HFFc6 (cell line): ENCODE data around the gene LFNG. TPM values are rescaled to one million over a fixed set of nuclear protein-coding genes. Genes with fewer than 3 reads are reported as not detected.
A peak's percentile ranks its signal among the peaks of the same experiment; 100 is the strongest.

Experiments
- DNase-seq: peaks from one replicate; pipeline ENCODE4 v3.0.0-alpha.2; 2018
- H3K27ac Mint-ChIP-seq: 2 replicates; pipeline ENCODE4 v1.8.0; 2020; ENCODE audit warnings: mild to moderate bottlenecking, mixed read lengths
- H3K27me3 Mint-ChIP-seq: 2 replicates; pipeline ENCODE4 v1.8.0; 2021; ENCODE audit warnings: mild to moderate bottlenecking, moderate library complexity, mixed read lengths; ENCODE audit not compliant: insufficient read depth
- H3K36me3 Mint-ChIP-seq: 2 replicates; pipeline ENCODE4 v1.8.0; 2021; ENCODE audit warnings: low read depth, mixed read lengths
- H3K4me1 Mint-ChIP-seq: 2 replicates; pipeline ENCODE4 v1.8.0; 2020; ENCODE audit warnings: low read depth, mixed read lengths
- H3K4me3 Mint-ChIP-seq: 2 replicates; pipeline ENCODE4 v1.8.0; 2020; ENCODE audit warnings: mild to moderate bottlenecking, moderate library complexity, mixed read lengths
- H3K9me3 Mint-ChIP-seq: 2 replicates; pipeline ENCODE4 v1.8.0; 2020; ENCODE audit warnings: mild to moderate bottlenecking, mixed read lengths
- total RNA-seq, 6 experiments: library from RNA; stranded (reverse); fragmentation: NEBNext Ultra II Directional; extraction: Animal tissue kit (Norgen Biotek cat#: 25700); gene quantifications; 2 replicates in 1 of 6; 3 replicates in 5 of 6; pipeline ENCODE4 v1.2.3, GENCODE V29; 2021
- TF ChIP-seq, protein P1 (sequence below): fragments of 200-600 bp; sonication (generic); IDR thresholded peaks from 2 replicates; pipeline ENCODE4 v1.5.0; 2021; ENCODE audit warnings: antibody characterized with exemption, mild to moderate bottlenecking

LFNG gene
- total RNA-seq, 6 experiments from 2014 or later, result 8.6 to 11.7 (median 9.6) TPM

DNA sequence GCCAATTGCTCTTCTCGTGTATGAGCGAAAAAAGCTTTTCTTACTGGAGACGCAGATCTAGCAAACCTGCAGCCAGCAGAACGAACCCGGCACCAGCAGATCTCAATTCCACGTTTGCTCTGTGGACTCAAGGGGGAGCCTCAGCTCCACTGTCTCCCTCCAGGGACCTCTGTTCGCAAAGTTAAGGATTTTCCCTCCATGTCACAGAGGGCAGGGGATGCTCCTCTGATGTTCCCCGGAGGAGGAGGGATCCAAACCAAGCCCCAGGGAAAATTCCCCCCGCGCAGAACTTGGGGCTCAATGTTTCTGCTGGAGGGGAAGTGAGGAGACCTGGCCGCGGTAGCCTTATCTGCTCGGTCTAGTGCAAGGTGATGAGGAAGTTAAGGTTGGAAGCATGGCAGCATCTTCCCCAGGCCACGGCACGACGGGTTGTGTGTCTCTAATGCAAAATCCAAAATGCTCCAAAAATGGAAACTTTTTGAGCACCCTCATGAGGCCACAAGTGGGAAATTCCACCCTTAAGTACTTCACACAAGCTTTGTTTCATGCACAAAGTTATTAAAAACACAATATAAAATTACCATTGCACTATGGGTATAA, 48.2 kb downstream of the LFNG start:
- H3K4me1 Mint-ChIP-seq, result peaks cover 28% of the 10 kb centered on the region
- no peak overlapping the region for H3K27ac Mint-ChIP-seq
- DNase-seq, result peak; percentile 43
- no peaks in the 10 kb centered on the region for H3K9me3 Mint-ChIP-seq
- H3K4me3 Mint-ChIP-seq, result no peak overlapping the region
- H3K36me3 Mint-ChIP-seq, result no peaks in the 10 kb centered on the region; the same call in 1 of the 2 replicates
- no peaks in the 10 kb centered on the region; the same call in 1 of the 2 replicates for H3K27me3 Mint-ChIP-seq
- TF ChIP-seq, protein P1, sequence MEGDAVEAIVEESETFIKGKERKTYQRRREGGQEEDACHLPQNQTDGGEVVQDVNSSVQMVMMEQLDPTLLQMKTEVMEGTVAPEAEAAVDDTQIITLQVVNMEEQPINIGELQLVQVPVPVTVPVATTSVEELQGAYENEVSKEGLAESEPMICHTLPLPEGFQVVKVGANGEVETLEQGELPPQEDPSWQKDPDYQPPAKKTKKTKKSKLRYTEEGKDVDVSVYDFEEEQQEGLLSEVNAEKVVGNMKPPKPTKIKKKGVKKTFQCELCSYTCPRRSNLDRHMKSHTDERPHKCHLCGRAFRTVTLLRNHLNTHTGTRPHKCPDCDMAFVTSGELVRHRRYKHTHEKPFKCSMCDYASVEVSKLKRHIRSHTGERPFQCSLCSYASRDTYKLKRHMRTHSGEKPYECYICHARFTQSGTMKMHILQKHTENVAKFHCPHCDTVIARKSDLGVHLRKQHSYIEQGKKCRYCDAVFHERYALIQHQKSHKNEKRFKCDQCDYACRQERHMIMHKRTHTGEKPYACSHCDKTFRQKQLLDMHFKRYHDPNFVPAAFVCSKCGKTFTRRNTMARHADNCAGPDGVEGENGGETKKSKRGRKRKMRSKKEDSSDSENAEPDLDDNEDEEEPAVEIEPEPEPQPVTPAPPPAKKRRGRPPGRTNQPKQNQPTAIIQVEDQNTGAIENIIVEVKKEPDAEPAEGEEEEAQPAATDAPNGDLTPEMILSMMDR, result peak; percentile 70

DNA sequence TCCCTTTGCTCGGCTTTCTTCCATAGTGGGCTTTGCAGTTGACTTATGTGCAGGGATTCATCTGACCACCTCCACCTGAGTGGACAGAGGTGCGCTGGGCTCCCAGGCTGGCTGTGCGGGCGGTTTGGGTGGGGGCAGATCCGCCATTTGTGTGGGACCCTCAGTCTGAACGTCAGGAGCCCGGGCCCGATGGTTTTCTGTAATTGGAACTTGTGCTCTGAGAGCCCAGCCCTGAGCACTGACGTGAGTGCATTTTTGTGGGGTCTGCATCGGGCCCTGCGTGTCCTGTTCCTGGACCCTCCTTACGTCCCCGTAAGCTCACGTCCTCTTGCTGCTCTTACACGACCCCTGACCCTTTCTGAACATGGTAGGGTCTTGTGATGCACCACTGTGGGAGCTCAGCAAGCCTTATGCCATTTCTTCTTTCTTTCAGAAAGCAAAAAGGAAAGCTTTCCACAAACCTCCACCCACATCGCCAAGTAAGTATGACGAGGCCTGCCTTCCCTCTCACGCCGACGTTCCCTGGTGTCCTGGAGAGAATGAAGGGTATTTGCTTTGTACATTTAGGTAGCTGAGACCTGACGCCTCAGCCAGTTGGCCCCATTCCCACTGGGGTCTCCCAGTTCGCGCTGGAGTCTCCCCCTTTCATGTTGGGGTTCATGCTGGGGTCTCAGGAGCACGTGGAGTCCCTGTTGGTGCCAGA, 49.1 kb downstream of the LFNG start:
- DNase-seq, result no peak
- Mint-ChIP-seq H3K4me1 (peaks cover 33% of the 10 kb centered on the region), H3K27me3 (no peaks in the 10 kb centered on the region; the same call in 1 of the 2 replicates), H3K4me3 (no peak overlapping the region), H3K36me3 (no peaks in the 10 kb centered on the region; the same call in 1 of the 2 replicates), H3K9me3 (no peaks in the 10 kb centered on the region), H3K27ac (no peak overlapping the region)
- TF ChIP-seq, protein P1, result no peak

DNA sequence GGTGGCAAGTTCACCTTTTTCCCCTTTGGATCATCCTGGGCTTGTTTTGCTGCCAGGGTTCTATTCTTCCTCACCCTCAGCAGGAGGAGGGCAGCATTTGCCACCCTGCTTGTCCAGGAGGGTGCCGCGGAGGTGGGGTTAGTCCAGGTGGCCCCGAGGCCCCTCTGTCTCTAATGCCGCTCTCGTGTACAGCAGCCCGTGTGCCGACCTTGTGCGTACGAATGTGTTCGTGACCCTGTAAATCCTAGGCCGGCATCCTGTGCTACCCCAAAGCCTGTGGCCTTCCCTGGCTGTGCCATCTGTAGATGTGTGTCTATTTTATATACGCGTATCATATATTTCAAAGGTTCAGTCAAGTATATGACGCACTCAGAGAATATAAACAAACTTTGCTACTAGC, 49.8 kb downstream of the LFNG start:
- H3K27ac Mint-ChIP-seq, result no peak overlapping the region
- peaks cover 33% of the 10 kb centered on the region for H3K4me1 Mint-ChIP-seq
- no peaks in the 10 kb centered on the region for H3K9me3 Mint-ChIP-seq
- H3K27me3 Mint-ChIP-seq, result no peaks in the 10 kb centered on the region; the same call in 1 of the 2 replicates
- H3K36me3 Mint-ChIP-seq, result peaks cover 5% of the 10 kb centered on the region; the same call in 1 of the 2 replicates
- DNase-seq, result no peak
- TF ChIP-seq, protein P1, result no peak
- H3K4me3 Mint-ChIP-seq, result no peak overlapping the region

DNA sequence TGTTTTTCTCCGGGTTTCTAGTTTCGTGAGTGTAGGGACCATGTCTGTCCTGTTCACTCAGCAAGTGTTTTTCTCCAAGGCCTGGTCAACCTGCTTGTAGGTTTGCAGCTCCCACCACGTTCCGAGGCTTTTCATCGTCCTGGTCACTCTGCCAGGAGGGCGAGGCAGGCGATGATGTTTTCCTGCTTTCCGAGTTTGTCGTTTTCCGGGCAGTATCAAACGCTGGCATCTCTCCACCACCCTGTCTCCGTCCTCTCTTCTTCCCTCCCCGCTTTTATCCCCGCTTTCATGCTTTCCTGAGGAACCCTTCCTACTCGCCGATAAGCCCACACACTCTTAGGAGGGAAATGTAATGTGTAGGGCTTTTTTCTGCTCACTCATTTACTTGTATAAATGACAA, 50.4 kb downstream of the LFNG start:
- TF ChIP-seq, protein P1, result no peak
- DNase-seq, result no peak
- peaks cover 33% of the 10 kb centered on the region for H3K4me1 Mint-ChIP-seq
- peaks cover 9% of the 10 kb centered on the region; the same call in 1 of the 2 replicates for H3K36me3 Mint-ChIP-seq
- H3K9me3 Mint-ChIP-seq, result no peaks in the 10 kb centered on the region
- H3K27me3 Mint-ChIP-seq, result no peaks in the 10 kb centered on the region; the same call in 1 of the 2 replicates
- H3K27ac Mint-ChIP-seq, result no peak overlapping the region
- no peak overlapping the region for H3K4me3 Mint-ChIP-seq

DNA sequence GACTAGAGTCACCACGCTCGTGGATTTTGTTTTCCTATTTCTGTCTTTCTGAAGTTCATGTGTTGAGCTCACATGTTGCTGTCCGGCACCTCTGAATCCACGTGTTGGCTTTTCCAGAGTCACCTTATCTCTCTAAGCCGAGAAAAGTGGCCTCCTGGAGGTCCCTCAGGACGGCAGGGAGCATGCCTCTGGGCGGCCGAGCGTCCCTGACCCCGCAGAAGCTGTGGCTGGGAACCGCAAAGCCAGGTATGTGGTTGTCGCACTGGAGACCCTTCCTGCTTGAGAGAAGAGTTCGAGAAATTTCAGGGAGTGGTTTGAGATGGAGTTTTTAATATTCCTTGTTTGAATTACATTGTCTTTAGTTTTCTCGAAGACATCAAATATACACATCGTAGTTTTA, 51.8 kb downstream of the LFNG start:
- Mint-ChIP-seq H3K4me1 (peaks cover 33% of the 10 kb centered on the region), H3K36me3 (peaks cover 16% of the 10 kb centered on the region), H3K27me3 (no peaks in the 10 kb centered on the region; the same call in 1 of the 2 replicates), H3K27ac (no peak overlapping the region), H3K9me3 (no peaks in the 10 kb centered on the region), H3K4me3 (no peak overlapping the region)
- TF ChIP-seq, protein P1, result no peak
- no peak for DNase-seq
